Parathyroid adenoma (tissue), 2 donors: ENCODE results near the gene TRNAU1AP.
"Not testable (repeated sequence)": the region's sequence is repeated elsewhere in the genome, so short reads cannot be mapped to it uniquely, and the experiment has no call there.

Experiments used
- H2AFZ ChIP-seq: fragments of 300-600 bp; sonication (generic); one replicate; pipeline ENCODE4 v1.7.0; 2017; ENCODE audit warnings: antibody characterized with exemption, mild to moderate bottlenecking
- H3K27ac ChIP-seq: fragments of 300-600 bp; sonication (generic); one replicate; pipeline ENCODE4 v1.7.0; 2017
- H3K27me3 ChIP-seq: fragments of 300-600 bp; sonication (generic); one replicate; pipeline ENCODE4 v1.7.0; 2017; ENCODE audit warnings: low read length; ENCODE audit not compliant: control insufficient read depth, insufficient read depth
- H3K36me3 ChIP-seq: fragments of 300-600 bp; sonication (generic); one replicate; pipeline ENCODE4 v1.7.0; 2017; ENCODE audit warnings: low read length; ENCODE audit not compliant: control insufficient read depth, insufficient read depth
- H3K4me1 ChIP-seq: fragments of 300-600 bp; sonication (generic); one replicate; pipeline ENCODE4 v1.7.0; 2017; ENCODE audit warnings: control low read depth
- H3K4me2 ChIP-seq: fragments of 300-600 bp; sonication (generic); one replicate; pipeline ENCODE4 v1.7.0; 2017; ENCODE audit warnings: low read length
- H3K4me3 ChIP-seq: fragments of 300-600 bp; sonication (generic); one replicate; pipeline ENCODE4 v1.7.0; 2017; ENCODE audit warnings: low read depth, low read length
- H3K79me2 ChIP-seq: fragments of 300-600 bp; sonication (generic); one replicate; pipeline ENCODE4 v1.7.0; 2017; ENCODE audit warnings: control low read depth
- H3K9ac ChIP-seq: fragments of 300-600 bp; sonication (generic); one replicate; pipeline ENCODE4 v1.7.0; 2017; ENCODE audit warnings: mild to moderate bottlenecking
- H3K9me3 ChIP-seq: fragments of 300-600 bp; sonication (generic); one replicate; pipeline ENCODE4 v1.7.0; 2017; ENCODE audit warnings: low read length; ENCODE audit not compliant: control insufficient read depth
- TF ChIP-seq, protein P1 (sequence below): fragments of 300-600 bp; sonication (generic); IDR thresholded peaks from one replicate; pipeline ENCODE4 v1.7.0; 2017; ENCODE audit warnings: antibody characterized with exemption, mild to moderate bottlenecking
- donor health status: primary hyperparathyroidism.

Gene TRNAU1AP

DNA sequence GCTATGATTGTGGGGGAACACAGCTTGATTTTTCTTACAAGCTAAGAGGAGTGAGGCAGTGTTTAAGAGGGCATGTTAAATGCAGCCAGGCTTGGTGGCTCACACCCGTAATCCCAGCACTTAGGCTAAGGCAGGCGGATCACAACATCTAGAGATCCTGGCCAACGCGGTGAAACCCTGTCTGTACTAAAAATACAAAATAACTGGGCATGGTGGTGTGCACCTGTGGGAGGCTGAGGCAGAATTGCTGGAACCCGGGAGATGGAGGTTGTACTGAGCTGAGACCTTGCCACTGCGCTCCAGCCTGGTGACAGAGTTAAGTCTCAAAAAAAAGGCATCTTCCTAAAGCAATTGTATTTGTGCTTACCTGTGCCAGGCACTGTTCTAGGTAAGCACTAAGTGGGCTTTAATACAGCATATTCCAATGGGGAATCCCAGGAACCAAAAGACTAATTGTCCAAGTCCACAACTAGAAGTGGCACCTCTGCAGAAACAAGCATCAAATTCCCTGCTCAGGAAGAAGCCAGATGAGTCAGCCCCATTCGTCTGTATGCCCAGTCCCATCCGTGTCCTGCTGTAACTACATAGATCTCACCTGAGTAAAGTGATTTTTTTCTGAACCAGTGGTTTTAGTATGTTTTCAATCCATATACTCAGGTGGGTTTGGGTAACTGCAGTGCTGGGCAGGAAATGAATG lies 42.5 kb upstream of the TRNAU1AP start:
- H3K27ac ChIP-seq = no peak overlapping the region

GRCh38 chr1:28510970-28511440 lies 41.9 kb upstream of the TRNAU1AP start:
- no peaks in the 10 kb centered on the region for H3K27me3 ChIP-seq
- no peak overlapping the region for H3K27ac ChIP-seq
- no peak overlapping the region for H3K9ac ChIP-seq
- H3K4me1 ChIP-seq = no peaks in the 10 kb centered on the region
- no peaks in the 10 kb centered on the region for H3K36me3 ChIP-seq
- TF ChIP-seq, protein P1, sequence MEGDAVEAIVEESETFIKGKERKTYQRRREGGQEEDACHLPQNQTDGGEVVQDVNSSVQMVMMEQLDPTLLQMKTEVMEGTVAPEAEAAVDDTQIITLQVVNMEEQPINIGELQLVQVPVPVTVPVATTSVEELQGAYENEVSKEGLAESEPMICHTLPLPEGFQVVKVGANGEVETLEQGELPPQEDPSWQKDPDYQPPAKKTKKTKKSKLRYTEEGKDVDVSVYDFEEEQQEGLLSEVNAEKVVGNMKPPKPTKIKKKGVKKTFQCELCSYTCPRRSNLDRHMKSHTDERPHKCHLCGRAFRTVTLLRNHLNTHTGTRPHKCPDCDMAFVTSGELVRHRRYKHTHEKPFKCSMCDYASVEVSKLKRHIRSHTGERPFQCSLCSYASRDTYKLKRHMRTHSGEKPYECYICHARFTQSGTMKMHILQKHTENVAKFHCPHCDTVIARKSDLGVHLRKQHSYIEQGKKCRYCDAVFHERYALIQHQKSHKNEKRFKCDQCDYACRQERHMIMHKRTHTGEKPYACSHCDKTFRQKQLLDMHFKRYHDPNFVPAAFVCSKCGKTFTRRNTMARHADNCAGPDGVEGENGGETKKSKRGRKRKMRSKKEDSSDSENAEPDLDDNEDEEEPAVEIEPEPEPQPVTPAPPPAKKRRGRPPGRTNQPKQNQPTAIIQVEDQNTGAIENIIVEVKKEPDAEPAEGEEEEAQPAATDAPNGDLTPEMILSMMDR = no peak
- H2AFZ ChIP-seq = no peak overlapping the region
- H3K9me3 ChIP-seq = no peaks in the 10 kb centered on the region
- H3K79me2 ChIP-seq = no peaks in the 10 kb centered on the region
- no peak overlapping the region for H3K4me2 ChIP-seq
- H3K4me3 ChIP-seq = no peak overlapping the region

More for the DNA sequence above, 42.5 kb upstream of the TRNAU1AP start:
- Histone ChIP-seq H3K36me3 (no peaks in the 10 kb centered on the region), H2AFZ (no peak overlapping the region), H3K4me1 (no peaks in the 10 kb centered on the region), H3K9me3 (no peaks in the 10 kb centered on the region), H3K4me3 (no peak overlapping the region), H3K27me3 (no peaks in the 10 kb centered on the region), H3K9ac (no peak overlapping the region), H3K4me2 (no peak overlapping the region), H3K79me2 (no peaks in the 10 kb centered on the region)
- TF ChIP-seq, protein P1 = no peak

DNA sequence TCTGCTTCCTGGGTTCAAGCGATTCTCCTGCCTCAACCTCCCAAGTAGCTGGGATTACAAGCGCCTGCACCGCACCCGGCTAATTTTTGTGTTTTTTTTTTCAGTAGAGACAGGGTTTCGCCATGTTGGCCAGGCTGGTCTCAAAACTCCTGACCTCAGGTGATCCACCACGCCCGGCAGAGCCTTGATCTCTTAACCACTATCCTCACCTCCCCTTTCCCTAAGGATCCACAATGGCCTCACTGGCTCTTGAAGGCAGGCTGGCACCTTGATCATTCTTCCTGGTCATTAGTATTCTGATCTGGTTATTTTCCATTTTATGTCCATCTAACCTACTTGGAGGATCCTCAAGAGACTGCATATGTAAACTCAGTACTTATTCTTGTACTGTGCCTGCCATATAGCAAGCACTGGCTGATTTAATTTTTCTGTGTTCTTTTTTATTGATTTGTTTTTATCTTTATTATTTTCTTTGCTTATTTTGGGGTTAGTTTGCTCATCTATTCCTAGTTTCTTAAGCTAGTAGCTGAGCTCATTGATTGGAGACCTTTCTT lies 40.8 kb upstream of the TRNAU1AP start:
- TF ChIP-seq, protein P1 = no peak
- H3K9me3 ChIP-seq = no peaks in the 10 kb centered on the region
- no peak overlapping the region for H2AFZ ChIP-seq
- H3K4me1 ChIP-seq = no peaks in the 10 kb centered on the region
- no peak overlapping the region for H3K4me2 ChIP-seq
- H3K27me3 ChIP-seq = no peaks in the 10 kb centered on the region
- no peaks in the 10 kb centered on the region for H3K79me2 ChIP-seq
- H3K27ac ChIP-seq = no peak overlapping the region
- H3K4me3 ChIP-seq = no peak overlapping the region
- no peak overlapping the region for H3K9ac ChIP-seq
- H3K36me3 ChIP-seq = no peaks in the 10 kb centered on the region

DNA sequence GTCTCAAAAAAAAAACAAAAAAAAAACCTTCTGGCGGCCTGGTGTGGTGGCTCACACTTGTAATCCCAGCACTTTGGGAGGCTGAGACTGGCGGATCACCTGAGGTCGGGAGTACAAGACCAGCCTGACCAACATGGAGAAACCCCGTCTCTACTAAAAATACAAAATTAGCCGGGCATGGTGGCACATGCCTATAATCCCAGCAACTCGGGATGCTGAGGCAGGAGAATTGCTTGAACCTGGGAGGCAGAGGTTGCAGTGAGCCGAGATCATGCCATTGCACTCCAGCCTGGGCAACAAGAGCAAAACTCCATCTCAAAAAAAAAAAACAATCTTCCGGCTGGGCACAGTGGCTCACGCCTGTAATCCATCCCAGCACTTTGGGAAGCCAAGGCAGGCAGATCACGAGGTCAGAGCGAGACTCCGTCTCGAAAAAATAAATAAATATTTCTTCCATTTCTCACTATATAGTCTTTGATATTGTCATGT lies 38.4 kb upstream of the TRNAU1AP start:
- not testable (repeated sequence) for H3K79me2 ChIP-seq, H3K4me1 ChIP-seq, H3K27me3 ChIP-seq, H3K36me3 ChIP-seq, H2AFZ ChIP-seq, H3K9ac ChIP-seq, H3K4me2 ChIP-seq, H3K4me3 ChIP-seq, H3K27ac ChIP-seq, H3K9me3 ChIP-seq

GRCh38 chr1:28516518-28516956 lies 36.3 kb upstream of the TRNAU1AP start:
- H3K36me3 ChIP-seq = no peaks in the 10 kb centered on the region
- H3K4me2 ChIP-seq = no peak overlapping the region
- TF ChIP-seq, protein P1 = no peak
- H3K27ac ChIP-seq = no peak overlapping the region
- no peaks in the 10 kb centered on the region for H3K9me3 ChIP-seq
- H3K79me2 ChIP-seq = no peaks in the 10 kb centered on the region
- H3K9ac ChIP-seq = no peak overlapping the region
- H2AFZ ChIP-seq = no peak overlapping the region
- no peaks in the 10 kb centered on the region for H3K27me3 ChIP-seq
- H3K4me1 ChIP-seq = peaks cover 3% of the 10 kb centered on the region
- no peak overlapping the region for H3K4me3 ChIP-seq
